Ureter (tissue), 1 donor: ENCODE data around the gene ZFP69. TPM values are rescaled to one million over a fixed set of nuclear protein-coding genes. Genes with fewer than 3 reads are reported as not detected.
A peak's percentile ranks its signal among the peaks of the same experiment; 100 is the strongest.
"Not testable (repeated sequence)": the region's sequence is repeated elsewhere in the genome, so short reads cannot be mapped to it uniquely, and the experiment has no call there.

ENCODE experiments used
- DNase-seq: peaks from one replicate; pipeline ENCODE4 v3.0.0-alpha.2; 2020; ENCODE audit warnings: low spot score
- total RNA-seq: library from RNA; stranded (reverse); gene quantifications from one replicate; pipeline ENCODE4 v1.2.4, GENCODE V29; 2023
- donor health status: DM: yes; HTN: yes; CAD: no.

ZFP69 gene
- 5.8 TPM for total RNA-seq

DNA sequence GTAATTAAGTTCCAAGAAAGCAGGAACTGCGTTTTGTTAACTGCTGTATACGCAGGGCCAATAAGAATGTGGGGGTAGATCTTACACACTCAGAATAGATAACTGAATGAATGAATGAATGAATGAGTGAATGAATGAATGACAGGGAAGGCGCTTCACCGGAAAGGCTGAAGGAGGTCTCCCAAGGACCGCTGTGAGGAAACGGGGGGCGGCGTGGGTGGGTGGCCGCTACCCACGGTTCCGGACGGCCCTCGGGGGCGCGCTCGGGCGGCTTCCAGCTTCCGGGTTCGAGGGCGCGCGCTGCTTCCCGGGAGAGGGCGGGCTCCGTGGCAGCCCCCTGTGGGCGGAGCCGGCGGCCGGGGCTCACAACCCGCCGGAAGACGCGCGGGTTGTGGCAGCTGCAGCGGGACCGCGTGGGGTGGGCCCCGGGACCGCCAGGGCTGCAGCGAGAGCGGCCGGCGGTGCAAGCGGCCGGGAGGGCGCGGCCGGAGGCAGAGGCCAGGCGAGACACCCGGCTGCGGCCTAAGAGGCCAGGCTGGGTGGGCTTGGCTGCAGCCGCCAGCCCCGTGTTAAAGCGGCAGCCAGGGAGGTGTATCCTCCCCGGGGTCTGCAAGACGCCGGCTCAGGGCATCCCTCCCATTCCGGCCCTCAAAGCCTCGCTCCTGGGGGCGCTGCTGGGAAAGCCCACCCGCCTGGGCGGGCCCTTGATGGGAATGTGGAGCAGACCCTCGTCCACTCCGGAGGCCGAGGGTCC, at the start of gene ZFP69:
Gene ZFP69, plus strand, starts transcription at position 367 of the 754 bp plus-strand sequence. CDS start 2,072 bp downstream, outside the sequence.
- peak; percentile 59 for DNase-seq

DNA sequence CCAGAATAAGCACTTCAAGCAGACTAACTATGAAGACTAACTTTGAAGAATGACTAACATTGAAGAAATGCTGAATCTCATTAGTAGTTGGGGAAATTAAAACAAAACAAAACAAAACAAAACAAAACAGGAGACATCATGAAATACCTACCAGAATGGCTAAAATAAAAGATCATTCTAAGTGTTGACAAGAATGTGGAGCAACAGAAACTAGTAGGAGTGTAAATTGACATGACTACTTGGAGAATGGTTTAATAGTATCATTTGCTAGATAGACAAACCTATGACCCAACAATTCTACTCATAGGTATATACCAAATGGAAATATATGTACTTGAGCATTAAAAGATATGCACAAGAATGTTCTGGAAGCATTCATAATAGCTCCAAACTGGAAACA, 45.7 kb upstream of the ZFP69 start:
- no peak for DNase-seq

DNA sequence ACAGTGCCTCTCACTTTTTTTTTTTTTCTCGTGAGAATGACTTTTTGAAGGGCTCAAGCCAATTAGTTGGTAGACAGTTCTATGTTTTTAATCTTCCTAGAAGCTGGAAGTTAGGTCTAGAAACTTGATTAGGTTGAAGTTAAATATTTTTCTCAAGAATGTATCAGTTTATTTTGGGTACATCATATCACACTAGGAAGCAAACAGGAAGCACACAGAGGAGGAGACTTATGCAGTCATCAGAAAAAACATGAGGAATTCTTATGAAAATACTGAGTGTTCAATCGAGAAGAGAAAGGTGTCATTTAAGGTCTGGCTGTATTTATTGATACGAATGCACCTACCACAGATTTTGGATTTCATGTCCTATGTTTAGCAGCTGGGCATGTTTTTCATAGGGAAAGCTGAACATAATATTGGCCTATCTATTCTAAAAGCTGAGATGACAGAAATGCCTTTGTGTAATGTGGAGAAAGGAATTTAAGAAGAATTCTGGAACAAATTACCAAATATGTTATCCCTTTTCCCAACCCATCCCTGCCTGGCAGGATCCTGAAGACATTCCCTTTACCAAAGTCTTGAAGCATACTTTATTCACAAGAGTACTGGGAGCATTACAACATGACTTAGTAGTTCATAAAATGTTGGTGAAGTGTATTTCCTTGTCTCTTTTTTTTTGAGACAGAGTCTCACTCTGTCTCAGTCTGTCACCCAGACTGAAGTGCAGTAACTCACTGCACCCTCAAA, 44.3 kb upstream of the ZFP69 start:
- DNase-seq = no peak

DNA sequence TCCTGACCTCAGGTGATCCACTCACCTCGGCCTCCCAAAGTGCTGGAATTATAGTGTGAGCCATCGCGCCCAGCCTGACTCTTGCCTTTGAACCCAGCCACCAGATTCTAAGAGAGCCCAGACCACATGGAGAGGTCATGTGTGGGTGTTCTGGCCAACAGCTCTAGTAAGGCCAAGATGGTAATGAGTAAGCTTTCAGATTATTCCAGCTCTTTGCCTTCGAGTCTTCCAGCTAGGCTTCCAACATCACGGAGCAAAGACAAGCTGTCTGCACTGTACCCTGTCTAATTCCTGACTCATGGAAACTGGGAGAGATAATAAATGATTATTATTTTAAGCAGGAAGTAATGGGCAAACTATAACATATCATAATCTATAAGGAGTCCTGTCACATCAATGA, 41.6 kb upstream of the ZFP69 start:
- DNase-seq = no peak

DNA sequence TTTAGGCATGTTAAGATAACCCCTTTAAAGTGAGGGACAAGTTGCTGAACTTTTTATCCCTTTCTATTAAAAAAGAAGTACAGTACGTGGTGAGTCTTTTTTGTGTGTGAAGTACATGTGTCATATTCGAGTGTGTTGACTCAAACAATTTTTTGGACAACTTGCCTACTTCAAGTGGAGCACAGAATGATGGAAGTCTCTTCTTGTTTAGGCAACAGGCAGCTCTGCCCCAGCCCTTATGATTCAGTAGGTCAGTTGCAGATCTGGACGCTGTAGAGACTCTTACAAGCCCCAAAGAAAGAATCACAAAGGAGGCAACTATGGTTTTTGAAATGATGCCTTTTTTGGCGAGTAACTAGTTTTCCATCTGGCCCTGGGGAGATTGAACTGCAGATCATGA, 41.2 kb upstream of the ZFP69 start:
- DNase-seq = no peak

DNA sequence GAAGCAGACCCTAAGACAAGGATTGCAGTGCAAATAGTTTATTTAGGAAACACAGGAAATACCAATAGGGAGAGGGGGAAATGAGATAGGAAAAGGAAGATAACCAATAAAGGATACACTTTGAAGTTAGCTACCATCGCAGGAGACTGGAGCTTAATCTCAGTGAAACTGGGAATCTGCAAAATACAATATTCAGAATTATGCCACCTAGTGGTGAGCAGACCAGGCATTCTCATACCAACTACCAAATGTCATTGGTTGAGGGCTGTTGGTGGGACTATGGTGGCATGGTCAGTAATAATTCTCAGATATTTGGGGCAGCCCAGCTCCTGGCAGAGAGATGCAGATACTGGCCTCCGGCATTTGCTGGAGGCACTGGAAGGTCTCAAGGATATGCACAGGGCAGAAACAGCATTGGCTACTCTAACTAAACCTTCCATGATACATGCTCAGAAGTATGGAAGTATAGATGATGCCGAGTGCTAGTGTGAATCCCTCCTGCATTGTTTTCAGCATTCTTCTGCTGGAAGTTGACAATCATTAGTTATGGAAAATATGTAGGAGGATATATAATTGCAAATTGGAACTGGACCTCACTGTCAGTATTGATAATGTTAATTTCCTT, 38.6 kb upstream of the ZFP69 start:
- no peak for DNase-seq

DNA sequence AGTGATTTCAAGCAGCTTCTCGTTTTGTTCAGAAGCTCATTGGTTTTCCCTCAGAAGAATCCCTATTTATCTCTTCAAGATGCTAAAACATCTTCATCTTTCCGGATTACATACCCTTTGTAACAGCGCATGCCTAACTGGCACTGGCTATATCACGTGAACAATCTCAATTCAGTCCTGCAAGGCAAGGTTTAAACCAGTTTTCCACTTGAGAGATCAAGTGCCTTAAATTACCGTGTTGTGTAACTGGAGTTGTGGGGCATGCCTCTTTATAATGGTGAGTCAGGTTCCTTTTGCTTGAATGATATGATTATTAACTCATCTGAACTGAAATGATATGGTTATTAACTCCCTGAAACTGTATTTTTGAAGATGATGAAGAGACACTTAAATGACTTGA, 37.8 kb upstream of the ZFP69 start:
- no peak for DNase-seq

DNA sequence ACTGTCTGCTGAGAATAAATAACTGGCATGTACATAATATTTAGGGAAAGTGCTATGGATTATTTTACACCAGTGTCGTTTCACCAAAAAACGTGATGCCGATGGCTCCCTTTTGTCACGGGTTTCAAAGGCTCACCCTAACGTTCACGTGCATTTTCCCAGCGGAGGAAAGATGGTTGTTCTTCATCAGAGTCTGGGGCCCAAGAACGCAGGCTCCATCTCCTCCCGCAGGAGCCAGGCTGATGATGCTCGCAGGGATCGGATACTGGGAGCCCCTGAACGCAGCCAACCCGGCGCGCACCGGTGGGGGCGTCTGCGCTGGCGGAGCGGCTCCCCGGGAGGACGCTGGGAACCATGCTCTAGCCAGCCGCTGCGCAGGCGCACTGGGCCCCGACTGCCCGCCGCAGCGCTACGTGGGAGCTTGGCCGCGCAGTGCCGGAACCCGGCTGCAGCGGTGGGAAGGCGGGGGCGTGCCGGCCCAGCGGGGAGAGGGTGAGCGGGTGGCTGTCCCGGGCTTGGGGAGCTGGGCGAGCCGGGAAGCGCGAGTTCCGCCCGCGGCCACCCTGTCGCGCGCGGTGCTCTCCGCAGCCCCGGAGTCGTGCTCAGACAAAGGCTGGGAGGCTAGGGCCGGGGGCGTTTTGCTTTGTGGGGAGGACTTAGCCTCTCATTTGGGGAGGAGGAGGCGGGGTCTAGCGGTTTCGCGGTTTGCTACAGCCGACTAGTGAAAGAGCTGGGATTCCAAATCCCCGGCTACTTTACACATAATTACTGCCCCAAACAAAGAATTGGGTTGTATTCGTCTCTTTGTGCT, 27.2 kb upstream of the ZFP69 start, which contains the start of gene ZFP69B:
Gene ZFP69B, plus strand, starts transcription at position 793 of the 811 bp plus-strand sequence. CDS start 486 bp downstream, outside the sequence.
- peak; percentile 89 for DNase-seq

DNA sequence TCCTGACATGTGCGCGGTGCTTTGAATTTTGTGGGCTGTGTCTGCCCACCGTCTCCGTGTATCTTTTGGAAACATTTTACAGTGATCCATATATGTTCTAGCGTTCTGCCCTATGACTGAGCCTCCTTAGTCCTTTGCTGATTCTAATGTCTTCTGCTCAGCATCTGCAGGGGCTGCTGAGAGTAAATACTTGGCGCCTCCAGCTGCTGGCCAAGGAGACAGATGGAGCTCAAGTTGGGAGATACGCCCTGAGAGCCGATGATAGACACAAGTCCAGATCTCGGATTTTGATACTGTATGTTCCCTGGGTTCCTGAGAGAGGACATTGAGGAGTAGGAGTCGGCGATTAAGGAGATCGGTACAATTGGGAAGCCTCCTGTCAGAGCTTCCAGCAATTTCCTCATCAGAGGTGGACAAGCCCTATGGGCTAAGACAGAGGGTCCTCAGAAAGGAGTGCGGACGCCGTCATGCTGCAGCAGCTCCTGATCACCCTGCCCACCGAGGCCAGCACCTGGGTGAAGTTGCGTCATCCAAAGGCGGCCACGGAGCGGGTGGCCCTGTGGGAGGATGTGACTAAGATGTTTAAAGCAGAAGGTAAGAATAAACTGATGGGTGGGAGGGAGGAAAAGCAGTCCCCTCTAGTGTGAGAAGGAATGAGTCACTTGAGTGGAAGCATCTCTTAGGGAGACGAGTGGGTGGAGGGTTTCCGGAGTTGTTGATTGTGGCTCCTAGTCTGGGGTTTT, 26.4 kb upstream of the ZFP69 start:
- DNase-seq = peak; percentile 44

DNA sequence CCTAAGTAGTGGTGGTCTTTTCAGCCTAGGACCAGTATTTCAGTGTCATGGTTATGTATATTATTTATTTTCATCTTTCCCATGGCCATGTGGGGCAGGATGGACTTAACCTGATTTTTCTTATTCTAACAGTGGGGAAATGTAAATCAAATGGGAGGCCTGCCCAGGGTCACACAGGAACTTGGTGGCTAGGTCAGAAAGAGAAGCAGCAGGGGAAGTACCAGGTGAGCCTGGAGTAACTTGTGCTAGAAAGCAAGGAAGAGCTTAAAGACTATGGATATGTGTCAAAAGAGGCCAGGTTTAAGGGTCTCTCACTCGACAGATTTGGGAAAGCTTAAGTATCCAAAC, 25.9 kb upstream of the ZFP69 start:
- no peak for DNase-seq

DNA sequence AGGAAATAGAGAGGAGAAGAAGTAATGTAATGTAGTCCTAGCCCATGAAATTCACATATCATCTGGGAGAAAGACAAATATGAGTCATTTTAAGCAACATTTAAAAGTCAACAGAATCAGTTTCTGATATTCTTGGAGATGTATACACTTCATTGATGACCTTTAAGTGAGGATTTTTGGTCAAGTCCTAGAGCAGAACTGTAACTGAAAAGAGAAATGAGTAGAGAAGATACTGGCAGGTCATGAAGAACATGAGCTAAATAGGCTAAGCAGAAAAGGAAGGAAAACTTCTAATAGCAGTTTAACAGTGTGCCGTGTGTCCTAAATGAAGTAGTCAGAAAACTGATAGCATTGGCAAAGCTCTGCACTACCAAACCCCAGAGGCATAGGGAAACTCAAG, 22.2 kb upstream of the ZFP69 start:
- DNase-seq = no peak

DNA sequence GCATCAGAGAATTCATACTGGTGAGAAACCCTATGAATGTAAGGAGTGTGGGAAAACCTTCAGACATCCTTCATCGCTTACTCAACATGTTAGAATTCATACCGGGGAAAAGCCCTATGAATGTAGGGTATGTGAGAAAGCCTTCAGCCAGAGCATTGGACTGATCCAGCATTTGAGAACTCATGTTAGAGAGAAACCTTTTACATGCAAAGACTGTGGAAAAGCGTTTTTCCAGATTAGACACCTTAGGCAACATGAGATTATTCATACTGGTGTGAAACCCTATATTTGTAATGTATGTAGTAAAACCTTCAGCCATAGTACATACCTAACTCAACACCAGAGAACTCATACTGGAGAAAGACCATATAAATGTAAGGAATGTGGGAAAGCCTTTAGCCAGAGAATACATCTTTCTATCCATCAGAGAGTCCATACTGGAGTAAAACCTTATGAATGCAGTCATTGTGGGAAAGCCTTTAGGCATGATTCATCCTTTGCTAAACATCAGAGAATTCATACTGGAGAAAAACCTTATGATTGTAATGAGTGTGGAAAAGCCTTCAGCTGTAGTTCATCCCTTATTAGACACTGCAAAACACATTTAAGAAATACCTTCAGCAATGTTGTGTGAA, 14.0 kb upstream of the ZFP69 start:
- DNase-seq = no peak

DNA sequence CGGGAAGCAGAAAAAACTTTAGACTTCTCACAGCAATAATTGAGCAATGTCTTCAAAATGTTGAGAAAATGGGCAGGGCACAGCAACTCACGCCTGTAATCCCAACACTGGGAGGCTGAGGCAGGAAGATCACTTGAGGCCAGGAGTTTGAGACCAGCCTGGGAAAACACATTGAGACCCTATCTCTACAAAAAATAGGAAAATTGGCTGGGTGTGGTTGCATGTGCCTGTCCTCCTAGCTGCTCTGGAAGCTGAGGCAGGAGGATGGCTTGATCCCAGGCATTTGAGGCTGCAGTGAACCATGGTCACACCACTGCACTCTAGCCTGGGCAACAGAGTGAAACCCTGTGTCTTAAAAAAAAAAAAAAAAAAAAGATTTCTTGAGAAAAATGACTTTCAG, 7.8 kb upstream of the ZFP69 start:
- DNase-seq = no peak

DNA sequence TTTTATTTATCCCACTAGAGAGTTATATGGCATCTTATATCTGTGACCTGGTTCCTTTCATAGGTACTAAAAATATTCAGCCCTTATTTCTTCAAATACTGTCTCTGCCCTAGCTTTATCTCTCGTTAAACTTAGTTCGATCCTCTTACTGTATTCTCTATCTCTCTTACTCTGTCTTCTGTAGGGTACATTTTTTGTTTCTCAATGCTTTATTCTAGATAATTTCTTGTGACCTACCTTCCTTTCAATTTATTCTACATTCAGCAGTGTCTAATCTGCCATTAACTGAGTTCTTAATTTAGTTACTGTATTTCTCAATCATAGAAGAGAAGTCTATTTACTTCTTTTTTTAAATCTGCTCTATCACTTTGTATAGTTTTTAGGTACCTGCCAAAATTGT, 1.8 kb upstream of the ZFP69 start:
- DNase-seq = no peak

DNA sequence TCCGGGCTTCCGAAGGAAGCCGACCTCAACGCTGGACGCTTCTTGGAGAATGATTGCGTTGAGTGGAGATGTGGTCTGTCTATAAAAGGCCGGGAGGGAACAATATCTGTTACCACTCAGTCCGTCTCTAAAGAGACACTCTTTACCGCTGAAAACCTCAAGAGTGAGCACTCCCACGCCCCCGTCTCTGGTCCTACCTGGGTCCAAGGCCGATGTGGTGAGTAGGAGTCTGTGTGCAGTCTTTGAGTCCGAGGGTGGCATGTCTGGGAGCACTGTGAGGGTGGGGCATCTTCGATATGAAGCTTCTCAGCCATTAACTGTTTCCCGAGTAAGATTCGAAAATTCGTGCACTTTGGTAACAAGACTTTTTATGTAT, 576 bp downstream of the ZFP69 start:
- DNase-seq = no peak

DNA sequence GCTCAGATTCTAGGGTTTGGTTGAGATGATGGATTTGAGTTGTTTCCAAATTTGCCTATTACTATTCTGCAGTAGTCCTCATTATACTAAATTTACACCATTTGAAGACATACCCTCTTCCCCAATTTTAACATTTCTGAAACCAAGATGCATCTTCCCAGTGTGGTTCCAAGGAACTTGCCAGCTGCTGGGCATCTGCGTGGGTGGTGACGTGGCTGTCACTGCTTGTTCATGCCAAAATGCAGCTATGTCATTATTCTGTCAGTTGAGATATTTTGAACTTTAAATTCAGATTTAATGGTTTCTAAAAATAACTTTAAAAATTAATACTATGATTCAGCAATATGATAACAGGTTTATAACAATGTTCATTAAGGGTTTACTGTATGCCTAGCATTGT, 1.2 kb downstream of the ZFP69 start:
- DNase-seq = no peak

DNA sequence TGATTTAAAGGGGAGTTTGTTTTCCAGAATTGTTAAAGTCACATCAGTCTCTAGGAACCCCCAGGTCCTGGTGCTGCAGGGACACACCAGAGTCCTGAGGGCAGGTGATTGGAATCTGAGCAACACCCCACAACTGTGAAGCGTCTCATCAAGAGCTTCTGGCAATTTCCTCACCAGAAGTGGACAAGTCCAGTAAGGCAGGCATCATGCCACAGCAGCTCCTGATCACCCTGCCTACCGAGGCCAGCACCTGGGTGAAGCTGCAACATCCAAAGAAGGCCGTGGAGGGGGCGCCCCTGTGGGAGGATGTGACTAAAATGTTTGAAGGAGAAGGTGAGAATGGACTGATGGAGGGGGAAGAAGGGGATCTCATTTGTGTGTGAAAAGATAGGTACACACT, 2.1 kb downstream of the ZFP69 start:
- DNase-seq = no peak

DNA sequence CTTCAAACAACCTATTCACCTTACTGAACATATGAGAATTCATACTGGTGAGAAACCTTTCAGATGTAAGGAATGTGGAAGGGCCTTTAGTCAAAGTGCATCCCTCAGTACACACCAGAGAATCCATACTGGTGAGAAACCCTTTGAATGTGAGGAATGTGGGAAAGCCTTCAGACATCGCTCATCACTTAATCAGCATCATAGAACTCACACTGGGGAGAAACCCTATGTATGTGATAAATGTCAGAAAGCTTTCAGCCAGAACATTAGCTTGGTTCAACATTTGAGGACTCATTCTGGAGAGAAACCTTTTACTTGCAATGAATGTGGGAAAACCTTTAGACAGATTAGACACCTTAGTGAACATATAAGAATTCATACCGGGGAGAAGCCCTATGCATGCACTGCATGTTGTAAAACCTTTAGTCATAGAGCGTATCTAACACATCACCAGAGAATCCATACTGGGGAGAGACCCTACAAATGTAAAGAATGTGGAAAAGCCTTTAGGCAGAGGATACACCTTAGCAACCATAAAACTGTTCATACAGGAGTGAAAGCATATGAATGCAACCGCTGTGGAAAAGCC, 18.3 kb downstream of the ZFP69 start:
- DNase-seq = no peak

DNA sequence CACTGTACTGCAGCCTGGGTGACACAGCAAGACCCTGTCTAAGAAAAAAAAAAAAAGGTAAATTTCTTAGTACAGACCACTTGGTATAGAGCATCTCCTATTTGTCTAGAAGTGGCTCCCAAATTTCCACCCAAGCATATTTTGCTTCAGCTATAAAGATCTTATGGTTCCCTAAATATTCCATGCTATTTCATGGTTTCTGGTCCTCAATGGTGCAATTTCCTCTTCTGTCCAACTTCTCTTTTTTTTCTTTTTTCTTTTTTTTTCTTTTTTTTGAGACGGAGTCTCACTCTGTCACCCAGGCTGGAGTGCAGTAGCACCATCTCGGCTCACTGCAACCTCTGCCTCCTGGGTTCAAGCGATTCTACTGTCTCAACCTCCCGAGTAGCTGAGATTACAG, 25.6 kb downstream of the ZFP69 start:
- DNase-seq = not testable (repeated sequence)

DNA sequence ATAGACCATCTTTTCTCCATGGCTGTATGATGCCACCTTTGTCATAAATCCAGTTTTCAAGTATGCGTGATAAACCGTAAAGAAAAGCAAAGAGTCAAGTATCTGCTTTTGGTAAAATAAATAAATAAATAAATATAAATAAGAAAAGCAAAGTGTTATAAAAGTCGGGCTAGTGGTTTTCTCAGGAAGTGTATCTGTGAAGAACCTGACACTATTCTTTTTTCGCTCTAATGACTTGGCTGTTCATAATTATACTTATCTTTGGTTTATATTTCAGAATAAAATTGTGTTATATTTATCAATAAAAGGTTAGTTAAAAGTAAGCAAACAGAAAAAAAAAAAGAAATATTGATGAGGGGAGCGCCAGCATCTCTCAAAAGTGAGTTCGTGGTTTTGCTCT, 30.9 kb downstream of the ZFP69 start:
- no peak for DNase-seq
